Measurements from ENCODE around the gene SPAG4.

Gene SPAG4

GRCh38 chr20:35638751-35639150 lies 23.1 kb downstream of the SPAG4 start:
- no peak for DNase-seq (ENCODE audit: low spot score)
- TF ChIP-seq CTCF (IDR thresholded peaks at IDR 0.05; ENCODE audit: extremely low read depth, missing control alignments): no peak

DNA sequence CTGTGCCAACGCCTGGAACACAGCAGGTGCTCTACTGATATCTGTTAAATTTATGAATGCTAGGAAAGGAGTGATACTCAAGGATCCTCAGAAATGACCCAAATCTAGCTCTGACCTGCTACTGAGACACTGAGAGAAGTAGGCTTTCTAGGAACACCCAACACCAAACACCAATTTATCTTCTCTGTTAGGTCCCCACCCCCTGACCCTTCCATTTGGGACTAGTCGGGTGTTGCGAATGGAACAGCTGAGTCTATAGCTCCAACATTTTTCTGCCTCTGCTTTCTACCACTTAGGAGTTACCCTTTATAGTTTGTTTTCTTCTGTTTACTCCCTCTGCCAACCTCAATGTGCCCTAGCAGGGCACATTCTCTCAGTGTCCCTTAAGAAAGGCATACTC lies 25.1 kb downstream of the SPAG4 start:
- DNase-seq (ENCODE audit: low spot score): no peak
- no peak for TF ChIP-seq CTCF (IDR thresholded peaks at IDR 0.05; ENCODE audit: extremely low read depth, missing control alignments)

- no peak for TF ChIP-seq CTCF (IDR thresholded peaks at IDR 0.05; ENCODE audit: extremely low read depth, missing control alignments)
- no peak for DNase-seq (ENCODE audit: low spot score)
Observed at GRCh38 chr20:35641743-35642142, 26.1 kb downstream of the SPAG4 start.

DNA sequence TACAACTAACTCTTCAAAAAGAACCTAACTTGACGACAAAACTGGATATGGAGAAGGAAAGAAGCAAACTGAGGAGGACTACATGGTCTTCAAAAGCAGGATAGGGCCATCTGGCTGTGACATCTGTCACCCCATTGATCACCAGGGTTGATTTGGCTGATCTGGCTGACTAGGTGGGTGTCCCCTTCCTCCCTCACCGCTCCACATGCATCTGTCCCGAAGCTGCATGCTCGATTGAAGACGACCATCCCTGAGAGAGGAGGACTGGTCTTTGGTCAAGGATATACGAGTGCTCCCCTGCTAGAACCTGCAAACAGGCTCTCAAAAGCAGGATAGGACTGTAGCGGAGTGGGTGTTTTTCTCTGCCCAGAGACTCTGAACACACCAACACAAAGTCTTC lies 27.4 kb downstream of the SPAG4 start:
- no peak for DNase-seq (ENCODE audit: low spot score)
- TF ChIP-seq CTCF (IDR thresholded peaks at IDR 0.05; ENCODE audit: extremely low read depth, missing control alignments): no peak

DNA sequence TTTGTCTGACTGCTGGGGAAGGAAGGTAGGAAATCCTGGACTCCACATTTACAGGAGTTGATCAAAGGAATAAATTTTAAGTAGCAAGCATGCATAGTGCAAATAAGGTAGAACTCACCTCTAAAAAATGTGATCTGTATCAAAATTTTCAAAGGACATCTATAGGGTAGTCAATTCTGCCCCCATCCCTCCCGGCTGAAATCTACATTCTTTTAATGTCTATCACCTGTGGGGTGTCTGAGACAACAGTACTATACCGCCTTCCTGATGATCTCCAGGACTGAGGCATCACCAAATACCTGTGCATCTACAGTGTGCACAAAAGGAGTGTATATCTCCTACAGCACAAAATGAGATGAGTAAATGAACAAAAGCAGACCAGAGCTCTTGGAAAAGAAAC lies 29.2 kb downstream of the SPAG4 start:
- DNase-seq (ENCODE audit: low spot score): no peak
- no peak for TF ChIP-seq CTCF (IDR thresholded peaks at IDR 0.05; ENCODE audit: extremely low read depth, missing control alignments)

GRCh38 chr20:35648836-35649235 lies 33.2 kb downstream of the SPAG4 start:
- DNase-seq (ENCODE audit: low spot score): no peak
- no peak for TF ChIP-seq CTCF (IDR thresholded peaks at IDR 0.05; ENCODE audit: extremely low read depth, missing control alignments)

- TF ChIP-seq CTCF (IDR thresholded peaks at IDR 0.05; ENCODE audit: extremely low read depth, missing control alignments): no peak
- DNase-seq (ENCODE audit: low spot score): no peak
Observed at GRCh38 chr20:35650632-35651031, 35.0 kb downstream of the SPAG4 start.
